GM13977 (cell line): Measurements from ENCODE around the gene CYB5D1.
"Not testable (repeated sequence)": the region's sequence is repeated elsewhere in the genome, so short reads cannot be mapped to it uniquely, and the experiment has no call there.

Experiments used
- DNase-seq: peaks from one replicate; pipeline ENCODE4 v3.0.0; 2012; ENCODE audit warnings: low spot score
- CTCF ChIP-seq: IDR thresholded peaks from 2 replicates; pipeline ENCODE4 v1.5.1; 2012; ENCODE audit warnings: mild to moderate bottlenecking, control low read depth; ENCODE audit not compliant: insufficient read depth; ENCODE audit errors: extremely low read depth, missing control alignments
- in situ Hi-C: fragments of 300-500 bp; cut with MboI; formaldehyde crosslinking; loops from one replicate; pipeline ENCODE4 v1.12.0; 2022; ENCODE audit warnings: low sequenced_read_pairs, low pct_unique_long_range_greater_than_20kb, mixed read lengths, inconsistent platforms; ENCODE audit not compliant: unreplicated experiment

CYB5D1 gene

GRCh38 chr17:7858522-7858810 is 663 bp downstream of the CYB5D1 start:
- in situ Hi-C loops = no loop called here
- no peak for DNase-seq

GRCh38 chr17:7859028-7859427 is 1.2 kb downstream of the CYB5D1 start:
- no peak for TF ChIP-seq CTCF
- DNase-seq = no peak
- in situ Hi-C loops = no loop called here

More at GRCh38 chr17:7858522-7858810, 663 bp downstream of the CYB5D1 start:
- TF ChIP-seq CTCF = peak; percentile 13

GRCh38 chr17:7862692-7863437 is 5.1 kb downstream of the CYB5D1 start:
- TF ChIP-seq CTCF = peak; percentile 76
- DNase-seq = no peak
- in situ Hi-C loops = no loop called here

- in situ Hi-C loops, DNase-seq: not testable (repeated sequence)
These were observed 6.6 kb downstream of the CYB5D1 start for GRCh38 chr17:7864384-7864783.

GRCh38 chr17:7864995-7865650 is 7.3 kb downstream of the CYB5D1 start:
- no peak for DNase-seq
- in situ Hi-C loops = no loop called here
- no peak for TF ChIP-seq CTCF

GRCh38 chr17:7867881-7868329 is 10.1 kb downstream of the CYB5D1 start:
- in situ Hi-C loops = no loop called here

More at GRCh38 chr17:7867881-7868329, 10.1 kb downstream of the CYB5D1 start:
- no peak for TF ChIP-seq CTCF
- DNase-seq = no peak
